ENCODE data around the gene CACNB1.

GRCh38 chr17:39173080-39173479 lies 24.4 kb downstream of the CACNB1 start:
- TF ChIP-seq CTCF (IDR thresholded peaks at IDR 0.05 in 2 of 3, conservative IDR thresholded peaks at IDR 0.05 in 1 of 3; ENCODE audit: control insufficient read depth in 2 of 3, extremely low read depth in 1 of 3, insufficient read depth in 1 of 3, low read depth in 3 of 3, low read length in 3 of 3) (no peak), SRF (IDR thresholded peaks at IDR 0.05; ENCODE audit: low read depth in 2 of 2, low read length in 2 of 2) (no peak), ZBTB11 (CRISPR knock-in tag; IDR thresholded peaks at IDR 0.05) (no peak), RAD21 (IDR thresholded peaks at IDR 0.05; ENCODE audit: insufficient read depth, low read depth, low read length) (no peak), STAT3 (IDR thresholded peaks at IDR 0.05; ENCODE audit: low read depth, low read length) (no peak)
